ENCODE data around the gene PBX4. TPM values are rescaled to one million over a fixed set of nuclear protein-coding genes. Genes with fewer than 3 reads are reported as not detected.
A peak's percentile ranks its signal among the peaks of the same experiment; 100 is the strongest.

PBX4 gene
- polyA plus RNA-seq, 1 experiment: 0.63 TPM

- H3K27me3 ChIP-seq (ENCODE audit: control insufficient read depth, insufficient read depth, low read length): no peaks in the 10 kb centered on the region
- no peak overlapping the region for H3K27ac ChIP-seq (ENCODE audit: low read depth, low read length)
- no peak for TF ChIP-seq CTCF (IDR thresholded peaks at IDR 0.05; ENCODE audit: low read depth, low read length)
- no peak overlapping the region for H3K4me3 ChIP-seq (ENCODE audit: low read depth, low read length)
- DNase-seq (ENCODE audit: low read depth, low spot score): no peak
- ChIA-PET POLR2A (no interaction called here), CTCF (interaction anchor here (1.6 kb wide), 1 partner anchor 104 kb away, joined by 6 read pairs; no protein-coding TSS in a partner anchor)
- H3K9me3 ChIP-seq (ENCODE audit: control insufficient read depth, insufficient read depth, low read length): no peaks in the 10 kb centered on the region; the same call in 1 of the 2 replicates
Measured at GRCh38 chr19:19636573-19637185, 18.2 kb upstream of the PBX4 start.

GRCh38 chr19:19635313-19635702, 16.8 kb upstream of the PBX4 start:
- CTCF ChIA-PET: interaction anchor here (1.6 kb wide), 1 partner anchor 103 kb away, joined by 6 read pairs; no protein-coding TSS in a partner anchor
- no peaks in the 10 kb centered on the region; the same call in 1 of the 2 replicates for H3K9me3 ChIP-seq (ENCODE audit: control insufficient read depth, insufficient read depth, low read length)
- H3K4me3 ChIP-seq (ENCODE audit: low read depth, low read length): no peak overlapping the region
- H3K27ac ChIP-seq (ENCODE audit: low read depth, low read length): peak overlapping the region; percentile 21
- no peak for DNase-seq (ENCODE audit: low read depth, low spot score)
- no peak for TF ChIP-seq CTCF (IDR thresholded peaks at IDR 0.05; ENCODE audit: low read depth, low read length)
- no peaks in the 10 kb centered on the region for H3K27me3 ChIP-seq (ENCODE audit: control insufficient read depth, insufficient read depth, low read length)
- POLR2A ChIA-PET: no interaction called here

DNA sequence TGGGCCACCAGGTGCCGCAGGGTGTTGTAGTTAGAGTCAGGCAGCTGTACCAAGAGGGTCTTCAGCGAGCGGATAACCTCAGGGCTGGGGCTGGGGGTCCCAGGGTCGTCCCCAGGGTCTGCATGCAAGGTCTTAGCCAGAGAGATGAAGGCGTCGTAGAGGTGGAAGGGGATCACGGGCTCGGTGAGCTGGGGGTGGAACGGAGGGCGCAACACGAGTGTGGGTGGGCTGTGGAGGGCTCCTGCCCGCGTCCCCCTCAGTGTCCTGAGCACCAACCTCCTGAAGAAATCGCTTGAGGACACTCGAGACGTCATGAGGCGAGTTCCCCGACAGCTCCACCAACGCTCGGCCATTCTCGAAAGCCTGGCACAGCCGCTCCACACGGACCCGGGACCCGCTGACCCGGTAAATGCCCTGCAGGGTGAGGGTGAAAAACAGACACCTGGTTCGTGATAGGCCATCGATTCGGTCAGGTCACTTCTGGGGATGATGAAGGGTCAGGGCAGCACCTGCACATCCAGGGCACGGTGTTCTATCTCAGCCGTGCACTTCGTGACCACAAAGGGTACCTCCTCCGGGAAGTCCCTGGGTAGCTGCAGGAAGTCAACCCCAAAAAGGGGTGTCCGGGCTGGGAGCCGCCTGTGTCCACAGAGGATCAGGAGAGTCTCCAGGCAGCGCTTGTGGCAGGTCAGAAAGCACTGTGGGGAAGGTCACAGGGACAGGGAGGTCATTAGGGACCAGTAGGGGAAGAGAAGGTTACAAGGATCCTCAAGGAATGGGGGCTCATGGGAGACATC, 16.2 kb upstream of the PBX4 start:
- Histone ChIP-seq H3K4me3 (ENCODE audit: low read depth, low read length) (no peak overlapping the region), H3K27me3 (ENCODE audit: control insufficient read depth, insufficient read depth, low read length) (no peaks in the 10 kb centered on the region), H3K27ac (ENCODE audit: low read depth, low read length) (peak overlapping the region; percentile 21), H3K9me3 (ENCODE audit: control insufficient read depth, insufficient read depth, low read length) (no peaks in the 10 kb centered on the region; the same call in 1 of the 2 replicates)
- POLR2A ChIA-PET: no interaction called here
- CTCF ChIA-PET: no interaction called here
- DNase-seq (ENCODE audit: low read depth, low spot score): no peak
- TF ChIP-seq CTCF (IDR thresholded peaks at IDR 0.05; ENCODE audit: low read depth, low read length): no peak

- no peak for TF ChIP-seq CTCF (IDR thresholded peaks at IDR 0.05; ENCODE audit: low read depth, low read length)
- Histone ChIP-seq H3K4me3 (ENCODE audit: low read depth, low read length) (no peak overlapping the region), H3K27ac (ENCODE audit: low read depth, low read length) (no peak overlapping the region), H3K9me3 (ENCODE audit: control insufficient read depth, insufficient read depth, low read length) (peaks cover under 1% of the 10 kb centered on the region; the same call in 1 of the 2 replicates), H3K27me3 (ENCODE audit: control insufficient read depth, insufficient read depth, low read length) (no peaks in the 10 kb centered on the region)
- CTCF ChIA-PET: interaction anchor here (0.6 to 1.0 kb wide), 2 partner anchors 10 to 80 kb away, joined by 3 to 5 read pairs; partner anchors contain the start of gene GMIP
- POLR2A ChIA-PET: no interaction called here
- no peak for DNase-seq (ENCODE audit: low read depth, low spot score)
Measured at GRCh38 chr19:19633711-19634515, 15.4 kb upstream of the PBX4 start.

All from AG04450 (cell line).